CD4-positive, alpha-beta T cell treated with Interferon gamma for 1 hour (primary cell): ENCODE results near the gene STX16.
A peak's percentile ranks its signal among the peaks of the same experiment; 100 is the strongest.

Experiments used
- DNase-seq: peaks from one replicate; pipeline ENCODE4 v3.0.0-alpha.2; 2020

Gene STX16

DNA sequence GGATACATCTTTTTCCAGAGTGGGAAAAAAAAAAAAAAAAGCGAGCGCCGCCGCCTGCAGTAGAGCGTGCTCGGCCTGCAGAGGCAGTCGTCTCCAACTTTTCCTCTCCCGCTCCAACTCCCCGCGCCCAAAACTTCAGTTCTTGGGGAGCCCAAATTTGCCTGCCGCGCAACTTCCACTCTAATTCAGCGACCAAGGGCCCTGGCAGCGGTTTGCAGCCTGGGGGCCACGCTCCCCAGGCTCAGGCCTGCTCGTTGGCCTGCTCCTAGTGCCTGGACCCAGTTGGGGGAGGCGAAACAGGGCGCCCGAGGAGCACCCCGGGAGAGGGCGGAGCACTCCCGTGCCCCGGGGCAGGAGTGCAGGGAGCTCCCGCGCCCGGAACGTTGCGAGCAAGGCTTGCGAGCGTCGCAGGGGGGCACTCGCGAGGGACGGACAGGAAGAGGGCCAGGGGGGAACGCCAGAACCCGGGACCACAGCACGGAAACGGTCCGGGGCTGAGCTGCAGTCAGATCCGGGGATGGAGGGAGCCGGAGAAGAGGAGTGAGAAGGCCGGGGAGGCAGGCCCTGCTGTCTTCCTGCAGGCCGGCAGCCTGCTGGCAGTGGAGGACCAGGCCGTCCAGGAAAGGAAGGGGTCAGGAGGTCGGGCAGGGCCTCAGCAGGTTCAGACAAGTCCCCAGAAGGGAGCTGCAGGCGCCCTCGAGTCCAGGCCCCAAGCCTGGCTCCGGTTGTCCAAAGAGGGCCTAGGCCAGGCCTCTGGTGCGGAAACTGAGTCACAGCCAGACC is at the start of gene STX16:
Gene STX16 (plus strand): TSS at position 508 of the 783 bp plus-strand sequence. CDS start 724 bp downstream, outside the sequence.
- peak; percentile 84 for DNase-seq

DNA sequence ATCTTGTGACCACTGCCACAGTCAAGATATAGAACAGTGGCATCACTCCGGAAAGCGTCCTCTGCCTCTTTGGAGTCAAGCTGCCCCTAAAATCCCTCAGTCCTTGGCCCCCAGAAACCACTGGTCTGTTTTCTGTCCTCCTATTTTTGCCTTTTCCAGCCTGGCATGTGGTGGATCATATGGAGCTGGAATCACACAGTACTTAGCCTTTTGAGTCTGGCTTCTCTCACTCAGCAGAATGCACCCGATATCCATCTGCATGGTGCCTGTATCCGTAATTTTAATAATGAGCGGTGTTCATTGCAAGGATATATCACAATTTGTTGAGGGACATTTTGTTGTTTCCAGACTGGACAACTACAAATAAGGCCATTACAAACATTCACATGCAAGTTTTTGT is 49.0 kb upstream of the STX16 start:
- DNase-seq: no peak

DNA sequence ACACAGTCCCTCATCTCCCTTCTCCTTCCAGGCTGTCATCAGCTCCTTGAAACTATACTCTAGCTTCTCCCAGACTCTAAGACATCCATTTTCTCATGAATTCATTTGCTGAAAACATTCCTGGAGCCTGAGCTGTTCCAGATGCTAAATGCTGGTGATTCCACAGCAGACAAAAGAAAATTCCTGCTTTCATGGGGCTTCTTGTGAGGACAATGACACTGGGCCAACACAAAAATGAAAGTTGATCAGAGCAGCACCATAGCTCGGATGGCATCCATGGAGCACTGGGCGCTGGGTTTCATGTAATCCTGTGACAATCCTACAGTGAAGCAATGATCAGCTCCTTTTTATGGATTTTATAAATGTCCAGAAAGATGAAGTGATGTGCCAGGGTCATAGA is 47.4 kb upstream of the STX16 start:
- no peak for DNase-seq

DNA sequence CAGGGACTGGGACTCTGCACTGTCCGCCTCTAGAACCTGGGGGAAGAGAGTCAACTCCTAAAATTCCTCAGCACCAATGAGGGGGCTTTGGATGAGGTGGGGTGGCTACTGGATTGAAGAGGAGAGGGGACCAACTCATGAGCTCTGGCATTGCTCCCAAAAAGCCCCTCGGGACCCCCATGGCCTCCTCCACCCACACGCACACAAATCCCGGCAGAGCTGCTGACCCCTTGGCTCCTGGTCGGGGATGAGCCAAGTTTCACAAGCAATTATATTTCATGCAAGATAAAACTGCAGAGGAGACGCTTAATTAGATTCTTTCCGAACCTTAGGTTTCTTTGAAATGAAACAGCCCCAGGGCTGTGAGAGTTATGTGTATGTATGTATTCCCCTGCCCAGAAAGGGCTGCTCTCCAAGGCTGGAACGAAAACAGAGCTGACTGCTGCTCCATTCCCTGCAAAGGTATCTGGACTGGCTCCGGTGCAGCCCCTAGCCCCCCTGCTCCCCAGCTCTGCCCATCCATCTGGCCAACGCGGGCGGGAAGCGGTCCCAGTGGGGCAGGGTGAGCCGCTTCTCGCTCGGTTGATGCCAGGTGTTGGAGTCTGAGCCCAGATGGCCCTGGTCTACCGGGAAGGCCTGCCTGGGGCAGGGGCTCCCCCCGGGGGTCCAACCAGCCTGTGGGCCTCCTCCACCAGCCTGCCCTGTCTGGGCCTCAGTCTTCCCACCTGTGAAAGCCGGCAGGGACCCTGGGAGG is 46.8 kb upstream of the STX16 start:
- no peak for DNase-seq

GRCh38 chr20:58605292-58606065 is 45.6 kb upstream of the STX16 start:
- DNase-seq: no peak

DNA sequence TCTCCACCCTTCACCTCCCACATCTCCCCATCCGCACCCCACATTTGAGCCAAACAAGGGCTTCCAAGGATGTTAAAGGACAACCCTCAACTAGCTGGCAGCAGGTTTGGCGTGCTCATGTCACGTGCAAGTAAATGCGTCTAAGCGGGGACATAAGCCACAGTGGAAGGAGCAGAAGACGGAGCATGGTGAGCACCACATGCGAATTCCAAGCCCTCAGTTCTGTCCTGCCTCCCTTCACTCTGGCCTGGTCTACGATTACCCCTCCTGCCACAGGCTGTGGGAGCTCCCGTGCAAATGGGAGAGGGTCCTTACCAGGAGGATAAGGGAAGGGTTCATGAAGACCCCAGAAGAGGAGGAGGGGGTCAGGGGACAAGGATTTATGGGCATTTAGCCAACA is 44.9 kb upstream of the STX16 start:
- no peak for DNase-seq

- DNase-seq: no peak
Observed at GRCh38 chr20:58608096-58608840, 42.8 kb upstream of the STX16 start.

DNA sequence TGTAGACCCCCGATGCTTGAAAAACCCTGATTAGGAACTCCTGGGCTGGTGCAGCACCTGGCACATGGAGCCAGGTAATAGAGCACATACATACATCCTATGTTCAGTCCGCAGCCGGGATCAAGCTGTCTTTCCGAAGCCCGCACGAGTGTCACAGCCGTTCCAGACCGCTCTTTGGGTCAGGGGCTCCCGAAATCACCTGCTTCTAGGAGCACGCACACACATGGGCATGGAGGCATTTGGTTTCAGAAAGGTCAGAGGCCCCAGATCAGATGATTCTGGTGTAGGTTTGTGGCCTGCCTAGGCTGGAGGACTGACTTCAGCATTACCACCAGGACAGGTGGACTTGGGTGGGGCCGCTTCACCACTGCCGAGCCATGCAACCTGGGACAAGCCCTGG is 42.1 kb upstream of the STX16 start:
- no peak for DNase-seq

GRCh38 chr20:58610071-58610800 is 40.8 kb upstream of the STX16 start:
- no peak for DNase-seq

DNA sequence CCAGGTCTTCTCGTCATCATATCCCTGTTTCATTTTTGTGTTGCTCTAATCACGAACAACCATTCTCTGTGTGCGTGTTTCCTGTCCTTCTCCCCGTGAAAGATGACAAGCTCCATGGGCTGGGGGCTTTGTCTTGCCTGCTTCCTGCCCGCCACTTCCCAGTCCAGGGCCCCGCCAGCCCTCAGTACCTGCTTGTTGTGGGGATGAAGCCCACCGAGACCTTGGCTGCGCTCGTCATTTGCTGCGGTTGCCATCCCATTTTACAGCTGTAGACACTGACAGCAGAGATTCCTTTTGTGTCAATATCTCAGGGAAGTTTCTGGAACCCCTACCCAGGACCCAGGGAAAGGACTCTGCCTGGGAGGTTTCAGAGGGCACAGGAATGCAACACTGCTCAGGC is 40.3 kb upstream of the STX16 start:
- no peak for DNase-seq

DNA sequence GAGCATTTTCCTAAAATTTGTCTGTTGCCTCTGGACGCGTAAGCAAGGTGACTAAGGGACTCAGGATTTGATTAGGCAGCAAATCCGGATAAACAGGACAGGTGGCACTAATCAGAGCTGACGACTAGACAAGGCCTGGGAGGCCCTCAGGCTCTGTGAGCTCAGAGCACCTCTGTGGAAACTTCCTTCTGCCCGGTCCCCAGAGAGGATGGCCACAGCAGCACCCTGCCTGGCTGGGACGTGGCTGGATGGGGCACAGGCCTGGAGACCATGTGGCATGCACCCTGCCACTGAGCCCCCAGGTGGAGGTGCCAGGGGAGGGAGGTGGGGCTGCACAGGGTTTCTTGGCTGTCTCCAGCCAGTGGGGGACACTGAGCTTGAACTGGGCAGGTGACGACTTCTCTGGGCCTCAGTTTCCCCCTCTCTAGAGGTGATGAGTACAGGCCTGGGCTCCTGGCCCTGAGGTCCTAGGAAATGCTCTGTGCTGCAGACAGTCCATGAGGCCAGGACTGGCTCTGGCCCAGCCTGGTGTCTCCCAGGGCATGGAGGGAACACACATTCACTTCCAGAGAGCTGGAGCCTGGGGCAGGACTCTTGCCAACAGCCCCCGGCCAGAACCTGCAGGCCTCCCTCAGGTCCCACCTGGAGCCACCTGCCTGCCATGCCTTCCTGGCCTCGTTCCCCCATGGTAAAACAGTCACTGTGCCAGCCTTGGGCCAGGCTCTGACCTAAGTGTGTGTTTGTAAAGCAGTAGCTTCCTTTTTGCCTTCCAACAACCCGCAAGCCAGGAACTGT is 39.6 kb upstream of the STX16 start:
- no peak for DNase-seq

DNA sequence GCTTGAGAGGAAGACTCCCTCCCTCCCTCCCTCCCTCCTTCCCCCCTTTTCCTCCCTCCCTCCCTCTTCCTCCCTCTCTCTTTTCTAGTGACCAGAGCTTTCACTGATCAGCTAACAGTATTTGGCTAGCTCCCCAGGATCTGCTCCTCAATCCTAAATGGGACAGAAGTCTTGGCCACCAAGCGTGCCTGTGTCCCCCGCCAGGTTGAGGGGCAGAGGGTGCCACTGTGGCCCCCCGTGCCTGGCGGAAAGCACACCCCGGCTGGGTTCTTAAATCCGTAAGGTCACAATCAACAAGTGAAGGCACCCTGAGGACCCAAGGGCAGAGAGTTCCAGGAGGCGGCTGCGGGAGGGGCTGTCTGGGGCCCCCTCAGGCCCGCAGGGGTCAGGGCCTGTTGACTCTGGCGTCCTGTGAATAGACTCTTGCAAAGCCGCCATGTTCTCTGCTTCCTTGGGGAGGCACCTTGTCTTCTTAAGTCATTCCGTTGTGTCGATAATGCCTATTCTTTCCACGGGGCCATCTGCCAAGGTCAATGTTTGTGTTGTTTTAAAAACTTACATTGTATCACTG is 38.9 kb upstream of the STX16 start:
- DNase-seq: no peak

DNA sequence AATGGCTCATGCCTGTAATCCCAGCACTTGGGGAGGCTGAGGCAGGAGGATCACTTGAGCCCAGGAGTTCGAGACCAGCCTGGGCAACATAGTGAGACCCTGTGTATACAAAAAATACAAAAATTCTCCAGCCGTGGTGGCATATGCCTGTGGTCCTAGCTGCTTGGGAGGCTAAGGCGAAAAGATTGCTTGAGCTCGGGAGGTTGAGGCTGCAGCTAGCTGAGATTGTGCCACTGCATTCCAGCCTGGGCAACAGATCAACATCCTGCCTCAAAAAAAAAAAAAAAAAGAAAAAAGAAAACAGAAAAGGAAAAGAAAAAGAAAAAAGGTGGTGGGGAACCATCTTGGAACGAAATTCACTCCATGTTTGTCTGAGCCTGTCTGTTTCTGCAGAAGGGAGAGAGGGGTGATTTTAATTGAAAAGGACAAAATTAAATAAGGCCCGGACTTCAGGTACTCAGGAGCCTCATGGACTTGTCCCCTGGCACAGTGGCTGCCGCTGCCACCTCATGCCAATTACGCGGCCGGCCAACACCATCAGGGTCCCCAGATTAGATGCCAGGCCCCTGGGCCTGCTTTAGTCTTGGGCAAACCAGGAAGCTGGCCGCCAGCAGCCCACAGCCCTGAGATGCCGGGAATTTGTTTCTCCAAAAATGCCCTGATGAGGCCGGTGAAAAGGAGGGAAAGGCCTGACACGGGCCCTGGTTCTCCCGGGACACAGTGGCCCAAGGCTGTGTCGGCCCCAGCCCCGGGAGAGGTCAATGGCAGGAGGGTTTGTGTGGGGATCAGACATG is 37.8 kb upstream of the STX16 start:
- DNase-seq: no peak

GRCh38 chr20:58614366-58614765 is 36.7 kb upstream of the STX16 start:
- DNase-seq: no peak

DNA sequence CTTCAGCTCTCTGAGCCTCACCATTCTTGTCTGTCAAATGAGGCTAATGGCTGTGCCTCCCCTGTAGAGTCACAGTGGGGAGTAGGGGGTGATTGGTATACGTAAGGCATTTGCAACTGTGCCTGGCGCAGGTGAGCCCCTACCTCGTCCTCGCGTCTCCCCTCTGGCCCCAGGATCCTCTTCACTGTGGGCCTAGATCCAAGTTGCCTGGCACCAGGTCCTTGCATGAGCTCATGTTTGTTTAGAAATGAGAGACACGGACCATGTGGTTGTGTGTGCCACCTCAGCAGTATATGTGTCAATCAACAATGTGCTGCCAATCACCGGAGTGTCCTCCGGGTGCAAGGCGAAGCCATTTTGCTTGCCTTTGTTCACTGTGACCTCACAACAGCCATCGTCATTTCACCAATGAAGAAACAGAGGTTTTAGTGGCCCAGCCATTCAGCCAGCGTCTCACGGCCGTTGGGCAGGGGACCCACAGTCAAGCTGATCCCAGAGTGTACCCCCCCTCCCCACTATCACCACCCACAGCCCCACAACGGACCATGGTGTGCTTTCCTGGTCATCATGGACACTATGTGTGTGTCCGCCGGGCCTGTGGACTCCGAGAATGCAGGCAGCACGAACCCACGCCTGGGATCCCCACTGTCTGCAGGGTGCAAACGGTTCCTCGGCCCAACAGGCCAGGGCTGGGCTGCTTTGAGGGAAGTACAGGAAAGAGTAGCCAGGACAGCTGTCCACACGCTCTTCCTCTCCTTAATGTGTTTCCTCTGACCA is 35.9 kb upstream of the STX16 start:
- DNase-seq: no peak

DNA sequence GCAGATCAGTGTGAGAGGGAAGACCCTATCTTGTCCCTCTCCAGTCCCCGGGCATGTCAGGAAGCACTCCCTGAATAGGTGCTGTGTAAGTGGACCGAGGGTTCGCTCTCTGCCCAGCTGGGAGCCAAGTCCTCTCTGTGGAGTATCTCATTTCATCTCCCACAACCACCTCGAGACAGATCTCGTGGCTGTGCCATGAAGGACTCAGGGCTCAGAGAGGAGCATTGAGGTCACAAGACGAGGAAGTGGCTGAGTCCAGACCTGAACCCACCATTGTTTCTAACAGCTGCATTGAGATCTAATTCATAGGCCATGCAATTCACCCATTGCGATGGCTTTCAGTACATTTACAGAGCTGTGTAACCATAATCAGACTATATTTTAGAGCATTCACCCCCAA is 34.7 kb upstream of the STX16 start:
- no peak for DNase-seq

DNA sequence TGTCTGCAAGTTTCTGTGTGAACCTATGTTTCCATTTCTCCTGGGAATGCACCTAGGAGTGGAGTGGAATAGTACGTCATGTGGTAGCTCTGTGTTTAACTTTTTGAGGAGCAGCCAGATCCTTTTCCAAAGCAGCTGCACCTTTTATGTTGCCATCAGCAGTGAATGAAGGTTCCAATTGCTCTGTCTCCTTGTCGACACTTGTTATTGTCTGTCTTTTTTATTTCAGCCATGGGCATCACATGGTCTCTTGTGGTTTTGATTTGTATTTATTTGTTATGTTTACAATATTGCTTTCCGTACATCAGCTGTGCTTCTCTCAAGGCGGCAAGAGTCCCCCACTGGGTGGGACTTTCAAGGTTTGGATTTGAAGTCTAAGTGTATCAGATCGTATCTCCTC is 33.9 kb upstream of the STX16 start:
- no peak for DNase-seq

GRCh38 chr20:58618351-58619076 is 32.6 kb upstream of the STX16 start:
- DNase-seq: no peak
